HepG2 (cell line): ENCODE data around the gene COMMD7. TPM values are rescaled to one million over a fixed set of nuclear protein-coding genes. Genes with fewer than 3 reads are reported as not detected.

Source experiments
- ISL2 ChIP-seq: sonication (generic); formaldehyde crosslinking; IDR thresholded peaks from 2 replicates; pipeline ENCODE4 v1.5.0; 2020; ENCODE audit warnings: missing genetic modification reagents
- ISX ChIP-seq: sonication (generic); formaldehyde crosslinking; conservative IDR thresholded peaks from 2 replicates; pipeline ENCODE4 v1.5.0; 2020; ENCODE audit warnings: missing genetic modification reagents
- KLF15 ChIP-seq: sonication (generic); formaldehyde crosslinking; IDR thresholded peaks from 2 replicates; pipeline ENCODE4 v1.8.1; 2023; ENCODE audit warnings: borderline replicate concordance, mild to moderate bottlenecking, inconsistent platforms, missing genetic modification reagents, mixed read lengths
- KMT2B ChIP-seq: IDR thresholded peaks from 2 replicates; pipeline ENCODE4 v1.6.1; 2016; ENCODE audit warnings: missing genetic modification reagents, missing compliant biosample characterization
- SNRNP70 ChIP-seq: fragments of 200-400 bp; formaldehyde crosslinking; IDR thresholded peaks from 2 replicates; pipeline ENCODE4 v1.6.1; 2017; ENCODE audit warnings: mild to moderate bottlenecking, low read depth, low read length, moderate library complexity
- SP140L ChIP-seq: sonication (generic); formaldehyde crosslinking; IDR thresholded peaks from 2 replicates; pipeline ENCODE4 v1.4.0; 2020; ENCODE audit warnings: missing genetic modification reagents, borderline replicate concordance
- STAT5B ChIP-seq: sonication (generic); formaldehyde crosslinking; IDR thresholded peaks from 2 replicates; pipeline ENCODE4 v1.4.0; 2020; ENCODE audit warnings: missing genetic modification reagents
- ZNF101 ChIP-seq: sonication (generic); formaldehyde crosslinking; IDR thresholded peaks from 2 replicates; pipeline ENCODE4 v1.4.0; 2020; ENCODE audit warnings: mild to moderate bottlenecking, low read depth, missing genetic modification reagents, borderline replicate concordance
- ZNF282 ChIP-seq: fragments of 450-650 bp; IDR thresholded peaks from 2 replicates; pipeline ENCODE4 v1.6.1; 2018; ENCODE audit not compliant: partially characterized antibody
- polyA plus RNA-seq, 8 experiments: library from polyadenylated mRNA; depleted of rRNA in 3 of 8; stranded (reverse) in 7 of 8; unstranded in 1 of 8; fragments of >200 nt; fragmentation: Illumina TruSeq in 4 of 8; extraction: Trizol in 4 of 8; gene quantifications; 2 replicates each; pipeline versions ENCODE4 v1.2.1 to v1.2.3, GENCODE V29; 2011 to 2016; ENCODE audit warnings: low read depth in 4 of 8, missing spikeins in 1 of 8, mixed read lengths in 1 of 8; ENCODE audit not compliant: insufficient read depth in 1 of 8
- total RNA-seq, 5 experiments: library from RNA; depleted of rRNA; stranded (reverse); fragments of >200 nt; fragmentation: Illumina TruSeq; extraction: Trizol; gene quantifications; 2 replicates each; pipeline ENCODE4 v1.2.3, GENCODE V29; 2016; ENCODE audit warnings: low read depth in 1 of 5
- TF ChIP-seq, protein P1 (sequence below): sonication (generic); formaldehyde crosslinking; IDR thresholded peaks from 2 replicates; pipeline ENCODE4 v1.4.0; 2020; ENCODE audit warnings: missing genetic modification reagents, borderline replicate concordance
- TF ChIP-seq, protein P2 (sequence below): sonication (generic); formaldehyde crosslinking; IDR thresholded peaks from 2 replicates; pipeline ENCODE4 v1.5.1; 2020; ENCODE audit warnings: missing genetic modification reagents, mild to moderate bottlenecking, borderline replicate concordance
- TF ChIP-seq, protein P3 (sequence below): sonication (generic); formaldehyde crosslinking; IDR thresholded peaks from 2 replicates; pipeline ENCODE4 v1.5.0; 2020; ENCODE audit warnings: missing genetic modification reagents
- TF ChIP-seq, protein P4 (sequence below): sonication (generic); formaldehyde crosslinking; IDR thresholded peaks from 2 replicates; pipeline ENCODE4 v1.5.0; 2020; ENCODE audit warnings: mild to moderate bottlenecking, missing genetic modification reagents
- TF ChIP-seq, protein P5 (sequence below): sonication (generic); formaldehyde crosslinking; IDR thresholded peaks from 2 replicates; pipeline ENCODE4 v1.4.0; 2020; ENCODE audit warnings: missing genetic modification reagents
- TF ChIP-seq, protein P6 (sequence below): IDR thresholded peaks from 2 replicates; pipeline ENCODE4 v1.6.1; 2016; ENCODE audit warnings: missing compliant biosample characterization, missing genetic modification reagents, borderline replicate concordance
- TF ChIP-seq, protein P7 (sequence below): sonication (generic); formaldehyde crosslinking; IDR thresholded peaks from 2 replicates; pipeline ENCODE4 v1.4.0; 2020; ENCODE audit warnings: missing genetic modification reagents

COMMD7 gene
- total and polyA plus RNA-seq, 2 of the 13 experiments (the other 11 are each of a cell fraction or from before 2014, with no cell fraction given) = 42.1 to 53.3 TPM

DNA sequence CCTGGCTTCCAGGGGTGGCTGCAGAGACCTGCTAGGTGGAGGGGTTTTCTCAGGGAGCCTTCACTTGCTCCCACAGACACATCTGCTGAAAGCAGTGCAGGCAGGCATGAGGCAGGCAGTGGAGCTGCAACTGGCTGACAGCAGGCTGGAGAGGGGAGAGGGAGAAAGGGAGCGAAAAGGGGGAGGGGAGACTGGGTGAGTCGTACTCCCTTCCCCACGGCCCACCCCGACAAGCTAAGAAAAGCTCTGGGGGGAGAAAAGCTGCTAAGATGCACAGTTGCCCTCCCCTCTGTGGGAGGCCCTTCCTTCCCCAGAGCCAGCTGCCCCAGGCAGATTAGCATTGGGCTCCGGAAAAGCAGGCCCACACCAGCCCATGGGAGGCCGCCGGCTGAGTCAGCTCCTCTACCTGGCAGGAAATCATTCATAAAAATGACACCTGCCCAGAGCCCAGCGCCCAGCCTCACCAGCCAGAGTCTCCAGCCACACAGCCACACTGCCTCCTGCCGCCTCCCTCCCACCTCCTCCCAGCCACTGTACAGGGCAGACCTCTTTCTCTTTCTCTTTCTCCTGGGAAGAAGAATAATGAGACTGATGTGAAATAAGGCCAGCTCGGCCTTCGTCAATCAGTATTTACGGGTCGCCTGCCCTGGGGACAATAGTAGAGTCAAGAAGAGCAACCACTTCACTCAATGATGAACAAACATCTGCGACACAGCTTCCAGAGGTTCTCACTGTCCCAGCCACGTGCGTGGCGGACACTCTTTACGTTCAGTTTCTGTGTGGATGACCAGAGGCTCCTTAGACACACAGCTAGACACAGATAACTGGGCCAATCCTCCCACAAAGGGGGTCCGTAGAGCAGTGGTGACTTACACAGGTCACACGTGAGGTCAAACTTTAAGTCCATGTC is 61.8 kb downstream of the COMMD7 start (continued):
- TF ChIP-seq, protein P1, sequence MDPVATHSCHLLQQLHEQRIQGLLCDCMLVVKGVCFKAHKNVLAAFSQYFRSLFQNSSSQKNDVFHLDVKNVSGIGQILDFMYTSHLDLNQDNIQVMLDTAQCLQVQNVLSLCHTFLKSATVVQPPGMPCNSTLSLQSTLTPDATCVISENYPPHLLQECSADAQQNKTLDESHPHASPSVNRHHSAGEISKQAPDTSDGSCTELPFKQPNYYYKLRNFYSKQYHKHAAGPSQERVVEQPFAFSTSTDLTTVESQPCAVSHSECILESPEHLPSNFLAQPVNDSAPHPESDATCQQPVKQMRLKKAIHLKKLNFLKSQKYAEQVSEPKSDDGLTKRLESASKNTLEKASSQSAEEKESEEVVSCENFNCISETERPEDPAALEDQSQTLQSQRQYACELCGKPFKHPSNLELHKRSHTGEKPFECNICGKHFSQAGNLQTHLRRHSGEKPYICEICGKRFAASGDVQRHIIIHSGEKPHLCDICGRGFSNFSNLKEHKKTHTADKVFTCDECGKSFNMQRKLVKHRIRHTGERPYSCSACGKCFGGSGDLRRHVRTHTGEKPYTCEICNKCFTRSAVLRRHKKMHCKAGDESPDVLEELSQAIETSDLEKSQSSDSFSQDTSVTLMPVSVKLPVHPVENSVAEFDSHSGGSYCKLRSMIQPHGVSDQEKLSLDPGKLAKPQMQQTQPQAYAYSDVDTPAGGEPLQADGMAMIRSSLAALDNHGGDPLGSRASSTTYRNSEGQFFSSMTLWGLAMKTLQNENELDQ (CRISPR knock-in tag) = no peak
- no peak; the same call in 1 of the 2 replicates for TF ChIP-seq KMT2B (CRISPR knock-in tag)
- TF ChIP-seq, protein P2, sequence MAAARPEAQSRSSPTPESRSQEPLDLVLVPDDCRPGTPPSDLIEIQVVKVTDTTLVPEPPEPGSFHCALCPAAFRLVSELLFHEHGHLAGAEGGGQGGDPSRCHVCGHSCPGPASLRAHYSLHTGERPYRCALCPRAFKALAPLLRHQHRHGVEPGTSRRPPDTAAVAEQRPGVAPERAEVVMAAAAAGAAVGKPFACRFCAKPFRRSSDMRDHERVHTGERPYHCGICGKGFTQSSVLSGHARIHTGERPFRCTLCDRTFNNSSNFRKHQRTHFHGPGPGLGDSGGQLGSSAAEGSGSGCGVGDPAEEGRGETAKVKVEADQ = no peak
- TF ChIP-seq ZNF282 = no peak
- TF ChIP-seq, protein P3, sequence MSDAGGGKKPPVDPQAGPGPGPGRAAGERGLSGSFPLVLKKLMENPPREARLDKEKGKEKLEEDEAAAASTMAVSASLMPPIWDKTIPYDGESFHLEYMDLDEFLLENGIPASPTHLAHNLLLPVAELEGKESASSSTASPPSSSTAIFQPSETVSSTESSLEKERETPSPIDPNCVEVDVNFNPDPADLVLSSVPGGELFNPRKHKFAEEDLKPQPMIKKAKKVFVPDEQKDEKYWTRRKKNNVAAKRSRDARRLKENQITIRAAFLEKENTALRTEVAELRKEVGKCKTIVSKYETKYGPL (CRISPR knock-in tag) = no peak
- TF ChIP-seq, protein P4, sequence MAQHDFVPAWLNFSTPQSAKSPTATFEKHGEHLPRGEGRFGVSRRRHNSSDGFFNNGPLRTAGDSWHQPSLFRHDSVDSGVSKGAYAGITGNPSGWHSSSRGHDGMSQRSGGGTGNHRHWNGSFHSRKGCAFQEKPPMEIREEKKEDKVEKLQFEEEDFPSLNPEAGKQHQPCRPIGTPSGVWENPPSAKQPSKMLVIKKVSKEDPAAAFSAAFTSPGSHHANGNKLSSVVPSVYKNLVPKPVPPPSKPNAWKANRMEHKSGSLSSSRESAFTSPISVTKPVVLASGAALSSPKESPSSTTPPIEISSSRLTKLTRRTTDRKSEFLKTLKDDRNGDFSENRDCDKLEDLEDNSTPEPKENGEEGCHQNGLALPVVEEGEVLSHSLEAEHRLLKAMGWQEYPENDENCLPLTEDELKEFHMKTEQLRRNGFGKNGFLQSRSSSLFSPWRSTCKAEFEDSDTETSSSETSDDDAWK (CRISPR knock-in tag) = no peak
- TF ChIP-seq ISX (CRISPR knock-in tag) = no peak
- no peak for TF ChIP-seq KLF15 (CRISPR knock-in tag)
- TF ChIP-seq, protein P5, sequence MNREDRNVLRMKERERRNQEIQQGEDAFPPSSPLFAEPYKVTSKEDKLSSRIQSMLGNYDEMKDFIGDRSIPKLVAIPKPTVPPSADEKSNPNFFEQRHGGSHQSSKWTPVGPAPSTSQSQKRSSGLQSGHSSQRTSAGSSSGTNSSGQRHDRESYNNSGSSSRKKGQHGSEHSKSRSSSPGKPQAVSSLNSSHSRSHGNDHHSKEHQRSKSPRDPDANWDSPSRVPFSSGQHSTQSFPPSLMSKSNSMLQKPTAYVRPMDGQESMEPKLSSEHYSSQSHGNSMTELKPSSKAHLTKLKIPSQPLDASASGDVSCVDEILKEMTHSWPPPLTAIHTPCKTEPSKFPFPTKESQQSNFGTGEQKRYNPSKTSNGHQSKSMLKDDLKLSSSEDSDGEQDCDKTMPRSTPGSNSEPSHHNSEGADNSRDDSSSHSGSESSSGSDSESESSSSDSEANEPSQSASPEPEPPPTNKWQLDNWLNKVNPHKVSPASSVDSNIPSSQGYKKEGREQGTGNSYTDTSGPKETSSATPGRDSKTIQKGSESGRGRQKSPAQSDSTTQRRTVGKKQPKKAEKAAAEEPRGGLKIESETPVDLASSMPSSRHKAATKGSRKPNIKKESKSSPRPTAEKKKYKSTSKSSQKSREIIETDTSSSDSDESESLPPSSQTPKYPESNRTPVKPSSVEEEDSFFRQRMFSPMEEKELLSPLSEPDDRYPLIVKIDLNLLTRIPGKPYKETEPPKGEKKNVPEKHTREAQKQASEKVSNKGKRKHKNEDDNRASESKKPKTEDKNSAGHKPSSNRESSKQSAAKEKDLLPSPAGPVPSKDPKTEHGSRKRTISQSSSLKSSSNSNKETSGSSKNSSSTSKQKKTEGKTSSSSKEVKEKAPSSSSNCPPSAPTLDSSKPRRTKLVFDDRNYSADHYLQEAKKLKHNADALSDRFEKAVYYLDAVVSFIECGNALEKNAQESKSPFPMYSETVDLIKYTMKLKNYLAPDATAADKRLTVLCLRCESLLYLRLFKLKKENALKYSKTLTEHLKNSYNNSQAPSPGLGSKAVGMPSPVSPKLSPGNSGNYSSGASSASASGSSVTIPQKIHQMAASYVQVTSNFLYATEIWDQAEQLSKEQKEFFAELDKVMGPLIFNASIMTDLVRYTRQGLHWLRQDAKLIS = peak; percentile 64; the same call in 1 of the 2 replicates
- no peak for TF ChIP-seq ISL2 (CRISPR knock-in tag)
- TF ChIP-seq SP140L (CRISPR knock-in tag) = no peak
- TF ChIP-seq SNRNP70 = no peak
- TF ChIP-seq, protein P6, sequence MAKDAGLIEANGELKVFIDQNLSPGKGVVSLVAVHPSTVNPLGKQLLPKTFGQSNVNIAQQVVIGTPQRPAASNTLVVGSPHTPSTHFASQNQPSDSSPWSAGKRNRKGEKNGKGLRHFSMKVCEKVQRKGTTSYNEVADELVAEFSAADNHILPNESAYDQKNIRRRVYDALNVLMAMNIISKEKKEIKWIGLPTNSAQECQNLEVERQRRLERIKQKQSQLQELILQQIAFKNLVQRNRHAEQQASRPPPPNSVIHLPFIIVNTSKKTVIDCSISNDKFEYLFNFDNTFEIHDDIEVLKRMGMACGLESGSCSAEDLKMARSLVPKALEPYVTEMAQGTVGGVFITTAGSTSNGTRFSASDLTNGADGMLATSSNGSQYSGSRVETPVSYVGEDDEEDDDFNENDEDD (CRISPR knock-in tag) = no peak
- no peak for TF ChIP-seq ZNF101 (CRISPR knock-in tag)
- TF ChIP-seq STAT5B (CRISPR knock-in tag) = no peak
- TF ChIP-seq, protein P7, sequence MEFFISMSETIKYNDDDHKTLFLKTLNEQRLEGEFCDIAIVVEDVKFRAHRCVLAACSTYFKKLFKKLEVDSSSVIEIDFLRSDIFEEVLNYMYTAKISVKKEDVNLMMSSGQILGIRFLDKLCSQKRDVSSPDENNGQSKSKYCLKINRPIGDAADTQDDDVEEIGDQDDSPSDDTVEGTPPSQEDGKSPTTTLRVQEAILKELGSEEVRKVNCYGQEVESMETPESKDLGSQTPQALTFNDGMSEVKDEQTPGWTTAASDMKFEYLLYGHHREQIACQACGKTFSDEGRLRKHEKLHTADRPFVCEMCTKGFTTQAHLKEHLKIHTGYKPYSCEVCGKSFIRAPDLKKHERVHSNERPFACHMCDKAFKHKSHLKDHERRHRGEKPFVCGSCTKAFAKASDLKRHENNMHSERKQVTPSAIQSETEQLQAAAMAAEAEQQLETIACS = no peak
